MM.1S (cell line): ENCODE measurements around the gene WDR89.

ENCODE experiments used
- DNase-seq: peaks from one replicate; pipeline ENCODE4 v3.0.0-alpha.2; 2015
- H2AFZ ChIP-seq: fragments of 300-600 bp; sonication (generic); 2 replicates; pipeline ENCODE4 v1.6.0; 2016; ENCODE audit warnings: antibody characterized with exemption, low read length
- H3F3A ChIP-seq: fragments of 300-600 bp; sonication (generic); 2 replicates; pipeline ENCODE4 v1.6.1; 2016; ENCODE audit warnings: mild to moderate bottlenecking, antibody characterized with exemption, low read length, moderate library complexity, mixed read lengths; ENCODE audit not compliant: insufficient read depth
- H3K27ac ChIP-seq: fragments of 300-600 bp; sonication (generic); 2 replicates; pipeline ENCODE4 v1.5.1; 2016; ENCODE audit warnings: mild to moderate bottlenecking, low read length
- H3K27me3 ChIP-seq: fragments of 300-600 bp; sonication (generic); replicated peaks from 2 replicates; pipeline ENCODE4 v1.6.0; 2016; ENCODE audit warnings: low read length; ENCODE audit not compliant: insufficient read depth
- H3K36me3 ChIP-seq: fragments of 300-600 bp; sonication (generic); replicated peaks from 2 replicates; pipeline ENCODE4 v1.6.1; 2016; ENCODE audit warnings: mild to moderate bottlenecking, low read length, mixed read lengths; ENCODE audit not compliant: insufficient read depth
- H3K4me1 ChIP-seq: fragments of 300-600 bp; sonication (generic); 2 replicates; pipeline ENCODE4 v1.6.1; 2016; ENCODE audit warnings: low read length, mixed read lengths
- H3K4me2 ChIP-seq: fragments of 300-600 bp; sonication (generic); 2 replicates; pipeline ENCODE4 v1.6.0; 2016; ENCODE audit warnings: low read depth, low read length
- H3K4me3 ChIP-seq: fragments of 300-600 bp; sonication (generic); 2 replicates; pipeline ENCODE4 v1.5.1; 2016; ENCODE audit warnings: low read length, mixed read lengths
- H3K79me2 ChIP-seq: fragments of 300-600 bp; sonication (generic); 2 replicates; pipeline ENCODE4 v1.6.1; 2016; ENCODE audit warnings: mixed run types, low read length, mixed read lengths
- H3K9ac ChIP-seq: fragments of 300-600 bp; sonication (generic); 2 replicates; pipeline ENCODE4 v1.6.1; 2016; ENCODE audit warnings: low read length, mixed read lengths
- H3K9me2 ChIP-seq: fragments of 300-600 bp; sonication (generic); replicated peaks from 2 replicates; pipeline ENCODE4 v1.6.1; 2016; ENCODE audit warnings: mild to moderate bottlenecking, low read length, mixed read lengths; ENCODE audit not compliant: insufficient read depth
- H3K9me3 ChIP-seq: fragments of 300-600 bp; sonication (generic); replicated peaks from 2 replicates; pipeline ENCODE4 v1.6.1; 2016; ENCODE audit warnings: mild to moderate bottlenecking, low read length, mixed read lengths; ENCODE audit not compliant: insufficient read depth
- H4K20me1 ChIP-seq: fragments of 300-600 bp; sonication (generic); 2 replicates; pipeline ENCODE4 v1.6.1; 2016; ENCODE audit warnings: mild to moderate bottlenecking, low read length, moderate library complexity, mixed read lengths; ENCODE audit not compliant: insufficient read depth
- CTCF ChIP-seq: fragments of 300-600 bp; sonication (generic); IDR thresholded peaks from 2 replicates; pipeline ENCODE4 v1.5.1; 2016; ENCODE audit warnings: antibody characterized with exemption, low read length, mixed read lengths
- EZH2 ChIP-seq: fragments of 300-600 bp; sonication (generic); optimal IDR thresholded peaks from 2 replicates; pipeline ENCODE3; 2017; ENCODE audit warnings: low read depth, mild to moderate bottlenecking, antibody characterized with exemption, low read length, mixed read lengths
- EZH2phosphoT487 ChIP-seq: fragments of 300-600 bp; sonication (generic); IDR thresholded peaks from 2 replicates; pipeline ENCODE4 v1.6.1; 2018; ENCODE audit warnings: antibody characterized with exemption, low read length

WDR89 gene

GRCh38 chr14:63641473-63642228 is at the start of gene WDR89:
Gene WDR89 (minus strand): TSS chr14:63641871. CDS start chr14:63599942, 41,929 bp downstream.
- DNase-seq = peak; percentile 95
- no peaks in the 10 kb centered on the region for H4K20me1 ChIP-seq
- peak; percentile 54 for TF ChIP-seq CTCF
- TF ChIP-seq EZH2 = no peak
- TF ChIP-seq EZH2phosphoT487 = no peak

GRCh38 chr14:63689132-63689531 is 47.5 kb upstream of the WDR89 start:
- H3K4me3 ChIP-seq = no peak overlapping the region
- H3K4me2 ChIP-seq = no peak overlapping the region
- no peaks in the 10 kb centered on the region for H3K9me3 ChIP-seq
- no peaks in the 10 kb centered on the region for H3K4me1 ChIP-seq
- no peak overlapping the region for H3K27ac ChIP-seq
- TF ChIP-seq EZH2phosphoT487 (no peak), CTCF (no peak), EZH2 (no peak)
- no peaks in the 10 kb centered on the region for H3K79me2 ChIP-seq
- H3K9me2 ChIP-seq = no peaks in the 10 kb centered on the region
- no peak overlapping the region for H2AFZ ChIP-seq
- no peaks in the 10 kb centered on the region for H4K20me1 ChIP-seq
- no peak overlapping the region for H3K9ac ChIP-seq
- H3F3A ChIP-seq = no peaks in the 10 kb centered on the region
- no peaks in the 10 kb centered on the region for H3K27me3 ChIP-seq
- DNase-seq = no peak
- H3K36me3 ChIP-seq = no peaks in the 10 kb centered on the region

More at GRCh38 chr14:63641473-63642228, at the start of gene WDR89:
- peaks cover 6% of the 10 kb centered on the region; the same call in 1 of the 2 replicates for H3F3A ChIP-seq
- no peaks in the 10 kb centered on the region for H3K36me3 ChIP-seq
- H3K9ac ChIP-seq = peak within 1 kb of the TSS; percentile 83
- peak within 1 kb of the TSS; percentile 71 for H2AFZ ChIP-seq
- H3K4me3 ChIP-seq = peak within 1 kb of the TSS; percentile 78
- no peaks in the 10 kb centered on the region for H3K9me2 ChIP-seq
- H3K27ac ChIP-seq = peak within 1 kb of the TSS; percentile 95
- H3K9me3 ChIP-seq = no peaks in the 10 kb centered on the region
- no peaks in the 10 kb centered on the region for H3K4me1 ChIP-seq
- peaks cover 19% of the 10 kb centered on the region for H3K79me2 ChIP-seq
- peak within 1 kb of the TSS; percentile 76 for H3K4me2 ChIP-seq
- H3K27me3 ChIP-seq = no peaks in the 10 kb centered on the region

- no peak overlapping the region for H2AFZ ChIP-seq
- no peaks in the 10 kb centered on the region for H3K9me2 ChIP-seq
- no peaks in the 10 kb centered on the region for H4K20me1 ChIP-seq
- no peak for DNase-seq
- no peaks in the 10 kb centered on the region for H3K36me3 ChIP-seq
- TF ChIP-seq EZH2 (no peak), CTCF (no peak), EZH2phosphoT487 (no peak)
- H3F3A ChIP-seq = no peaks in the 10 kb centered on the region
- H3K27ac ChIP-seq = no peak overlapping the region
- no peak overlapping the region for H3K9ac ChIP-seq
- no peaks in the 10 kb centered on the region for H3K4me1 ChIP-seq
- no peaks in the 10 kb centered on the region for H3K79me2 ChIP-seq
- no peak overlapping the region for H3K4me2 ChIP-seq
- no peaks in the 10 kb centered on the region for H3K27me3 ChIP-seq
- no peaks in the 10 kb centered on the region for H3K9me3 ChIP-seq
- no peak overlapping the region for H3K4me3 ChIP-seq
These were observed 45.3 kb upstream of the WDR89 start for GRCh38 chr14:63686926-63687325.
